ENCODE data around the gene CHST3.
A peak's percentile ranks its signal among the peaks of the same experiment; 100 is the strongest.

The CHST3 gene

DNA sequence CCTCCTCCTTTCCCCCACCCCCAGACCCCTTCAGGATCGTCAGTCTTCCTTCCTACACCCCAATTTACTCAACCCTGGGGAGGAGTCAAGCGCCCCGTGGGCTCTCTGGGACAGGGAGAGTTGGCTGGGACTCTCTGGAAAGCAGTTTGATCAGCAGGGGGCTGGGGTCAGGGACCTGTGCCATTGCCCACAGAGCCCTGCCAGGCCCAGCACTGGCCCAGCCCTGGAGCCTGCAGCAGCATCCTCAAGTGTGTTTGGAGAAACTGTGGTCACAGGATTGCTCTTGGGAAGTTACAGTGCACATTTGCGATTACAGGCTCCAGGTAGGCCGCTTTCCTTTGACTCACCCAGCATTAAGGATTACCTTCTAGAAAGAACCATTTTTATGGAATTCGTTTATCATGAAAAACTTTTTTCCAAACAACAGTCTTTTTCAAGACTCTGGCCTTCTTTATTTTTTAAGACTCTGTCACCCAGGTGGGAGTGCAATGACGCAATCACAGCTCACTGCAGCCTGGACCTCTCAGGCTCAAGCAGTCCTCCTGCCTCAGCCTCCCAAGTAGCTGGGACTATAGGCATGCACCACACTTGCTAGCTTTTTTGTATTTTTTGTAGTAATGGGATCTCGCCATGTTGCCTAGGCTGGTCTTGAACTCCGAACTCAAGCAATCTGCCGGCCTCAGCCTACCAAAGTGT lies 50.7 kb downstream of the CHST3 start:
- Histone ChIP-seq H3K9me3 (ENCODE audit: insufficient read depth, low read length) (no peaks in the 10 kb centered on the region), H3K4me3 (ENCODE audit: insufficient read length, low read depth) (no peak overlapping the region), H3K27me3 (ENCODE audit: insufficient read depth, insufficient read length) (no peaks in the 10 kb centered on the region), H3K36me3 (ENCODE audit: insufficient read depth, insufficient read length, low read length) (peaks cover 11% of the 10 kb centered on the region), H3K4me1 (ENCODE audit: insufficient read depth, insufficient read length) (peaks cover 6% of the 10 kb centered on the region), H3K9ac (ENCODE audit: insufficient read length, low read depth) (no peak overlapping the region)
- DNase-seq (ENCODE audit: low read depth, low spot score): no peak
- TF ChIP-seq YY1 (IDR thresholded peaks at IDR 0.05; ENCODE audit: insufficient read depth, insufficient read length): no peak
- TF ChIP-seq SUZ12 (IDR thresholded peaks at IDR 0.05; ENCODE audit: extremely low read depth, insufficient read depth, insufficient read length): no peak
- TF ChIP-seq ZNF274 (IDR thresholded peaks at IDR 0.05; ENCODE audit: low read depth, low read length): no peak

DNA sequence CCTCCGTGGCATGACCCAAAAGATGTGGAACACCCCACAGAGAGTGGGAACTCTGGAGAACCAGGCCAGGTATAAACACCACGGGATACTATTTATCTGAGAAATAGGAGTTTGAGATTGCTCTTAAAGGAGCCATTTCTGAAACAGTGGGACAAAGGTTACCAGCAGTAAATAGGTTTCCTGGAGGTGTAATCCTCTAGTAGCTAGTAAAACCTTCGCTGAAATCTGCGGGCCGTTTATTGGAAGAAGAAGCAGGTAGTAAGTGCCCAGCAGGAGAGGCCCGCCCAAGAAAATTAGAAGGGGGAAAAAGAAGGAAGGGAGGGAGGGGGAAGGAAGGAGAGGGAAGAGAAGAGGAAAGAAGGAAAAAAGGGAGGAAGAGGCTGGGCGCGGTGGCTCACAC lies 51.6 kb downstream of the CHST3 start:
- no peak for DNase-seq (ENCODE audit: low read depth, low spot score)
- no peaks in the 10 kb centered on the region for H3K27me3 ChIP-seq (ENCODE audit: insufficient read depth, insufficient read length)
- H3K9me3 ChIP-seq (ENCODE audit: insufficient read depth, low read length): no peaks in the 10 kb centered on the region
- TF ChIP-seq SUZ12 (IDR thresholded peaks at IDR 0.05; ENCODE audit: extremely low read depth, insufficient read depth, insufficient read length): no peak
- no peak for TF ChIP-seq YY1 (IDR thresholded peaks at IDR 0.05; ENCODE audit: insufficient read depth, insufficient read length)
- TF ChIP-seq ZNF274 (IDR thresholded peaks at IDR 0.05; ENCODE audit: low read depth, low read length): no peak
- peaks cover 5% of the 10 kb centered on the region for H3K36me3 ChIP-seq (ENCODE audit: insufficient read depth, insufficient read length, low read length)
- peaks cover 6% of the 10 kb centered on the region for H3K4me1 ChIP-seq (ENCODE audit: insufficient read depth, insufficient read length)
- H3K9ac ChIP-seq (ENCODE audit: insufficient read length, low read depth): no peak overlapping the region
- H3K4me3 ChIP-seq (ENCODE audit: insufficient read length, low read depth): no peak overlapping the region

DNA sequence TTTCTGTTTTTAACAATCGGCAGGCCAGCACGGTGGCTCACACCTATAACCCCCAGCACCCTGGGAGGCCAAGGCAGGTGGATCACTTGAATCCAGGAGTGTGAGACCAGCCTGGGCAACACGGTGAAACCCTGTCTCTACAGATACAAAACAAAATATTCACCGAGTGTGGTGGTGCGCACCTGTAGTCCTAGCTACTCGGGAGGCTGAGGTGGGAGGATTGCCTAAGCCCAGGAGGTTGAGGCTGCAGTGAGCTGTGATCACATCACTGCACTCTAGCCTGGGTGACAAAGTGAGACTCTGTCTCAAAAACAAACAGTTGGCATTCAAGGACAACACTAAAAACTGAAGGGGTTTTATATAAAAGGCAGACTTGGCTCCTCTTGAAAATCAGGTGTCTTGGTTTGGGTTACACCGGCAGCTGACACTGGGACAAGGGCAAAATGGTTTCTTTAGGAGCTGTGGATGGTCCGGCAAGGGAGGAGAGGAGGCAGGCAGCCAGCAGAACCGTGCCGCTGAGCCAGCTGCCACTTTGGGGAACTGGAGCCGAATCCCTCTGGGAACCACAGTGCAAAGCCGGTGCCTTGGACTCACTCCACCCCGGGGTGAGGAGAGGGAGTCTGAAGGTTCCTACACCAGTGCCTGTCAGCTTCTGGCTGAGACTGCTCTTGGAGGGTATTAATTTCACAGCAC lies 52.6 kb downstream of the CHST3 start:
- Histone ChIP-seq H3K4me1 (ENCODE audit: insufficient read depth, insufficient read length) (peaks cover 6% of the 10 kb centered on the region), H3K27me3 (ENCODE audit: insufficient read depth, insufficient read length) (no peaks in the 10 kb centered on the region), H3K9me3 (ENCODE audit: insufficient read depth, low read length) (no peaks in the 10 kb centered on the region), H3K9ac (ENCODE audit: insufficient read length, low read depth) (peak overlapping the region; percentile 32), H3K36me3 (ENCODE audit: insufficient read depth, insufficient read length, low read length) (no peaks in the 10 kb centered on the region), H3K4me3 (ENCODE audit: insufficient read length, low read depth) (no peak overlapping the region)
- TF ChIP-seq ZNF274 (IDR thresholded peaks at IDR 0.05; ENCODE audit: low read depth, low read length) (no peak), SUZ12 (IDR thresholded peaks at IDR 0.05; ENCODE audit: extremely low read depth, insufficient read depth, insufficient read length) (no peak), YY1 (IDR thresholded peaks at IDR 0.05; ENCODE audit: insufficient read depth, insufficient read length) (no peak)
- no peak for DNase-seq (ENCODE audit: low read depth, low spot score)

DNA sequence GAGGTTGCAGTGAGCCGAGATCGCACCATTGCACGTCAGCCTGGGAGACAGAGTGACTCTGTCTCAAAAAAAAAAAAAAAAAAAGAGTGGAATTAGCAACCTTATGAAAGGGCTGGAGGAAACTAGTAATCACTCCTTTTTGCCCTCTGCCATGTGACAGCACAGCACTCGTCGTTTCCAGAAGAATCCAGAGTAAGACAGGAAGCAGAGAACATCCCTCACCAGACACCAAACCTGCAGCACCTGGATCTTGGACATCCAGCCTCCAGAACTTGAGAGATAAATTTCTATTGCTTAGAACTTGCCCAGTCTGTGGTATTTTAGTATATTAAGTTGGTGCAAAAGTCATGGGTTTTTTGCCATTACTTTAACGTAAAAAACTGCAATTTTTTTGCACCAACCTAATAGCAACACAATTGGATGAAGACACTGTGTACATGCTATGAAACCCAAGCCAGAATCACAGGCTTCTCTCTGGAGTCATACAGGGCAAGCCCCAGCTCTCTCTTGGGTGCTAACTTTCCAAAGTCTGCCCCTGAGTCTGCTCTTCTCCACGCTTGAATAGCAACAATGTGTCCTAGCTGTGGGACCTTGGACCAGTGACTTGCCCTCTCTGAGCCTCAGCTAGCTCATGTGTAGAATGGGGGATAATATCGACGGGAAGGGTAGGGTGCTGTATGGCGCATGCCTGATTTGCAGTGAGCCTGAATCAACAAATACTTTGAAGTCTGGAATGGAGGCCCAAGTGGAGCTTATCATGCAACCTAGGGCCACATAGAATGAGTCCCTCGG lies 55.1 kb downstream of the CHST3 start:
- Histone ChIP-seq H3K9ac (ENCODE audit: insufficient read length, low read depth) (no peak overlapping the region), H3K27me3 (ENCODE audit: insufficient read depth, insufficient read length) (no peaks in the 10 kb centered on the region), H3K9me3 (ENCODE audit: insufficient read depth, low read length) (no peaks in the 10 kb centered on the region), H3K4me1 (ENCODE audit: insufficient read depth, insufficient read length) (peaks cover 6% of the 10 kb centered on the region), H3K4me3 (ENCODE audit: insufficient read length, low read depth) (no peak overlapping the region), H3K36me3 (ENCODE audit: insufficient read depth, insufficient read length, low read length) (no peaks in the 10 kb centered on the region)
- no peak for TF ChIP-seq ZNF274 (IDR thresholded peaks at IDR 0.05; ENCODE audit: low read depth, low read length)
- TF ChIP-seq YY1 (IDR thresholded peaks at IDR 0.05; ENCODE audit: insufficient read depth, insufficient read length): no peak
- TF ChIP-seq SUZ12 (IDR thresholded peaks at IDR 0.05; ENCODE audit: extremely low read depth, insufficient read depth, insufficient read length): no peak
- DNase-seq (ENCODE audit: low read depth, low spot score): no peak

DNA sequence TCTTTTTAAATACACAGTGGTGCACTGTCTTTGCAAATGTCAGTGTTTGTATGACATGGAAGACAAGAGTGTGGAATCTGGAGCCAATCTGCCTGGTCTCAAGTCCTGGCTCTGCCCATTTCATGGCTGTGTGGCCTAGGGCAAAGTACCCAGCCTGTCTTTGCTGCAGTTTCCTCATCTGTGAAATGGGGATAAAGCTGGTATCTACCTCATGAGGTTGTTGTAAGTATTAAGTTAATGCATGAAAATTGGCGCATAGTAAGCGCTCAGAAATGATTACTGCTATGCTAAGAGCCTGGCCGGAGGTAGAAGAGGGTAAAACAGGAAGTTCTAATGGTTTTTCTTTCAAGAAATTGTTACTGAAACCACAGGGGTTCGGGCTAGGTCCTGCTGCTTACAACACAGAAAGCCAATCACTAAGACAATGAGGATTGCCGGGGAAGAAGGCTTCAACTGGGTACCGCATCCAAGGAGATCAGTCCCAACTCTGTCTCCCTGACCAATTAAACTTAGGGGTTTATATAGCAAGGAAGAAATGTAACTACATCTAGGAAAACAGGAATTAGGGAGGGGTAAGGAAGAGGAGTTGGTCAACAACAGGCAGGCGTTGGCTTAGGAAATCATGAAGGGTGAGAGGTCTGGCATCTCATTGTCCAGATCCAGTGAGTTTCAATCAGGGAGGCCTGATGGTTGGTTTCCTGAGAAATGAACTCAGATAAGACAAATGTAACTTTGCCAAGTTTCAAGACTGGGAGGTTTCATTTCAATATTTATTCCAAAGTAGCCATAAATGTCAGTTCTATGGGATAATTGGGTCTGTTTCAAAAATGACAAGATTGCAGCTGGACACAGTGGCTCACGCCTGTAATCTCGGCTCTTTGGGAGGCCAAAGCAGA lies 57.0 kb downstream of the CHST3 start:
- Histone ChIP-seq H3K9me3 (ENCODE audit: insufficient read depth, low read length) (no peaks in the 10 kb centered on the region), H3K4me3 (ENCODE audit: insufficient read length, low read depth) (no peak overlapping the region), H3K36me3 (ENCODE audit: insufficient read depth, insufficient read length, low read length) (no peaks in the 10 kb centered on the region), H3K9ac (ENCODE audit: insufficient read length, low read depth) (no peak overlapping the region), H3K27me3 (ENCODE audit: insufficient read depth, insufficient read length) (no peaks in the 10 kb centered on the region), H3K4me1 (ENCODE audit: insufficient read depth, insufficient read length) (peaks cover 6% of the 10 kb centered on the region)
- no peak for DNase-seq (ENCODE audit: low read depth, low spot score)
- no peak for TF ChIP-seq YY1 (IDR thresholded peaks at IDR 0.05; ENCODE audit: insufficient read depth, insufficient read length)
- TF ChIP-seq SUZ12 (IDR thresholded peaks at IDR 0.05; ENCODE audit: extremely low read depth, insufficient read depth, insufficient read length): no peak
- no peak for TF ChIP-seq ZNF274 (IDR thresholded peaks at IDR 0.05; ENCODE audit: low read depth, low read length)

DNA sequence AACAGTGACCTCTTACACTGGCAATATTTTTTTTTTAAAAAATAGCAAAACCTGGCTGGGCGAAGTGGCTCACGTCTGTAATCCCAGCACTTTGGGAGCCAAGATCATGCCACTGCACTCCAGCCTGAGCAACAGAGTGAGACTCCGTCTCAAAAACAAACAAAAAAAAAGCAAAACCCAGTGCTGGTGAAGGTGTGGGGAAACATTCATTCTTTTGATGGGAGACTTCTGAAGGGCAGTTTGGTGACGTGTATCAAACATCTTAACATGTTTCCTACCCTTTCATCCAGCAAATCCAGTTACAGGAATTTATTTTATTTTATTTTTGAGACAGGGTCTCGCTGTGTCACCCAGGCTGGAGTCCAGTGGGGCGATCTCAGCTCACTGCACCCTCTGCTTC lies 58.0 kb downstream of the CHST3 start:
- DNase-seq (ENCODE audit: low read depth, low spot score): no peak
- no peak overlapping the region for H3K4me3 ChIP-seq (ENCODE audit: insufficient read length, low read depth)
- no peaks in the 10 kb centered on the region for H3K27me3 ChIP-seq (ENCODE audit: insufficient read depth, insufficient read length)
- H3K4me1 ChIP-seq (ENCODE audit: insufficient read depth, insufficient read length): peaks cover 4% of the 10 kb centered on the region
- no peaks in the 10 kb centered on the region for H3K36me3 ChIP-seq (ENCODE audit: insufficient read depth, insufficient read length, low read length)
- TF ChIP-seq ZNF274 (IDR thresholded peaks at IDR 0.05; ENCODE audit: low read depth, low read length) (no peak), YY1 (IDR thresholded peaks at IDR 0.05; ENCODE audit: insufficient read depth, insufficient read length) (no peak), SUZ12 (IDR thresholded peaks at IDR 0.05; ENCODE audit: extremely low read depth, insufficient read depth, insufficient read length) (no peak)
- no peak overlapping the region for H3K9ac ChIP-seq (ENCODE audit: insufficient read length, low read depth)
- no peaks in the 10 kb centered on the region for H3K9me3 ChIP-seq (ENCODE audit: insufficient read depth, low read length)
